ENCODE results near the gene C15orf40.

C15orf40 gene

GRCh38 chr15:82999905-83000671 lies 11.4 kb downstream of the C15orf40 start:
- no peaks in the 10 kb centered on the region for H3K9me3 ChIP-seq
- H3K36me3 ChIP-seq: peaks cover 4% of the 10 kb centered on the region
- DNase-seq: peak; percentile 28
- no peaks in the 10 kb centered on the region; the same call in 1 of the 2 replicates for H3K27me3 ChIP-seq
- peak overlapping the region; percentile 56 for H3K4me3 ChIP-seq (ENCODE audit: low read depth, low read length)
- H3K4me1 ChIP-seq: no peaks in the 10 kb centered on the region; the same call in 1 of the 2 replicates
- TF ChIP-seq, protein P1, sequence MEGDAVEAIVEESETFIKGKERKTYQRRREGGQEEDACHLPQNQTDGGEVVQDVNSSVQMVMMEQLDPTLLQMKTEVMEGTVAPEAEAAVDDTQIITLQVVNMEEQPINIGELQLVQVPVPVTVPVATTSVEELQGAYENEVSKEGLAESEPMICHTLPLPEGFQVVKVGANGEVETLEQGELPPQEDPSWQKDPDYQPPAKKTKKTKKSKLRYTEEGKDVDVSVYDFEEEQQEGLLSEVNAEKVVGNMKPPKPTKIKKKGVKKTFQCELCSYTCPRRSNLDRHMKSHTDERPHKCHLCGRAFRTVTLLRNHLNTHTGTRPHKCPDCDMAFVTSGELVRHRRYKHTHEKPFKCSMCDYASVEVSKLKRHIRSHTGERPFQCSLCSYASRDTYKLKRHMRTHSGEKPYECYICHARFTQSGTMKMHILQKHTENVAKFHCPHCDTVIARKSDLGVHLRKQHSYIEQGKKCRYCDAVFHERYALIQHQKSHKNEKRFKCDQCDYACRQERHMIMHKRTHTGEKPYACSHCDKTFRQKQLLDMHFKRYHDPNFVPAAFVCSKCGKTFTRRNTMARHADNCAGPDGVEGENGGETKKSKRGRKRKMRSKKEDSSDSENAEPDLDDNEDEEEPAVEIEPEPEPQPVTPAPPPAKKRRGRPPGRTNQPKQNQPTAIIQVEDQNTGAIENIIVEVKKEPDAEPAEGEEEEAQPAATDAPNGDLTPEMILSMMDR (IDR thresholded peaks at IDR 0.05; ENCODE audit: low read depth, low read length): peak; percentile 73

- DNase-seq: no peak
- Histone ChIP-seq H3K9me3 (no peaks in the 10 kb centered on the region), H3K27me3 (no peaks in the 10 kb centered on the region; the same call in 1 of the 2 replicates), H3K4me1 (no peaks in the 10 kb centered on the region; the same call in 1 of the 2 replicates), H3K36me3 (no peaks in the 10 kb centered on the region), H3K4me3 (ENCODE audit: low read depth, low read length) (no peak overlapping the region)
- TF ChIP-seq, protein P1 (IDR thresholded peaks at IDR 0.05; ENCODE audit: low read depth, low read length): no peak
Observed at GRCh38 chr15:82999426-82999825, 12.0 kb downstream of the C15orf40 start.

DNA sequence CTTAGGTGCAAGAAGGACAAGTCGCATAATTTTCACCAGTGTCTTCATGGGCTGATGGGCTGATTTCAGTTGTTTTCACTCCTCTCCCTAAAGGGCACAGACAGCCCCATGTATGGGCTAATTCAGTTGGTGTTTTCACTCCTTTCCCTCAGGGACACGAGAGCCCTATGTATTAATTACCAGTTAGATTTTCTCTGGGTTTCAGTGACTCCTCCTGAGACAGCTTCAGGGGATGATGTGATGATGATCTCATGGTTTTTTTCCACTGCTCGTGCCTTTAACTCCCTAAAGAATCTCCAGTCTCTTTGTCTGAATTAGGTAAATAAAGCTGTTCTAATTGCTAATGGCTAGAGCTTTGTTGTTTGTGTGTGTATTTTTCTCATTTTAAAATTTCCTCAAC lies 15.5 kb downstream of the C15orf40 start:
- TF ChIP-seq, protein P1 (IDR thresholded peaks at IDR 0.05; ENCODE audit: low read depth, low read length): no peak
- DNase-seq: no peak
- peaks cover 6% of the 10 kb centered on the region for H3K36me3 ChIP-seq
- H3K4me1 ChIP-seq: no peaks in the 10 kb centered on the region; the same call in 1 of the 2 replicates
- H3K9me3 ChIP-seq: no peaks in the 10 kb centered on the region
- H3K4me3 ChIP-seq (ENCODE audit: low read depth, low read length): no peak overlapping the region
- no peaks in the 10 kb centered on the region; the same call in 1 of the 2 replicates for H3K27me3 ChIP-seq

DNA sequence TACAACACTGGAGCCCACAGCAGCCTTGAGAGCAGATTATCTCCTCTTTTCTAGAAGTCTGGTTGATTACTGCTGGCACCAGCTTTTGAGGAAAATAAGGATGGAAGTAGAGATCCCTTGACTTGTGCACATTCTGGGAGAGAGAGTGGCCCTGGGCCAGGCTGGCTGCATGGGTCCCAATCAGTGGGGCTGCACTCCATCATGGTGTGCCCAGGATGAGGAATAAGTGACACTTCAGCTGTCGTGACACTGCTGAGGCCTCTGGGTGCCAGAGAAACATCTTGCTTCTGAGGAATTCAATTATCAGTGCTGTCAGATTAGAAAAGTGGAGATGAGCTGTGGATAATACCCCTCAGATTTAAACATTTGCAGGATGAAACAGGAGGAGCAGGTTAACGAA lies 16.4 kb downstream of the C15orf40 start:
- TF ChIP-seq, protein P1 (IDR thresholded peaks at IDR 0.05; ENCODE audit: low read depth, low read length): no peak
- Histone ChIP-seq H3K36me3 (peaks cover 10% of the 10 kb centered on the region), H3K4me1 (no peaks in the 10 kb centered on the region; the same call in 1 of the 2 replicates), H3K4me3 (ENCODE audit: low read depth, low read length) (no peak overlapping the region), H3K27me3 (no peaks in the 10 kb centered on the region; the same call in 1 of the 2 replicates), H3K9me3 (no peaks in the 10 kb centered on the region)
- DNase-seq: no peak

DNA sequence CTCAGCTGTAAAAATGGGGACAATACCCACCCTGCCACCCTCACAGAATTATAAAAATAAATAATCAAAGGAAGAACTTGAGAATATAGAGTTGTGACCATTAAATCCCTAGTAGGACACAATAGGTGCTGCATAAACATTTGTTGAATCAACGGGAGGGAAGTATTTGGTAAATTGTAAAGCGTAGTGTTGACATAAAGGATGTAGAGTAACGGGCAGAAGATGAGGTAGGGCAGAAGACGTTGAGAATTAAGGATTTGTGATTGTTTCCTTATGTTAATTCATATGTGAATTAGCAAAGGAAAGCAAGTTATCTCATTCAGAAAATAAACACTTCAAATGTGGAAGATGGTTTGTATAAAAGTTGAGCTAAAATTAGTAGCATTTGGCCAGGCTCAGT lies 18.3 kb downstream of the C15orf40 start:
- TF ChIP-seq, protein P1 (IDR thresholded peaks at IDR 0.05; ENCODE audit: low read depth, low read length): no peak
- Histone ChIP-seq H3K36me3 (peaks cover 23% of the 10 kb centered on the region), H3K9me3 (no peaks in the 10 kb centered on the region), H3K27me3 (no peaks in the 10 kb centered on the region), H3K4me1 (no peaks in the 10 kb centered on the region), H3K4me3 (ENCODE audit: low read depth, low read length) (no peak overlapping the region)
- DNase-seq: no peak

GRCh38 chr15:82992436-82992998 lies 18.9 kb downstream of the C15orf40 start:
- TF ChIP-seq, protein P1 (IDR thresholded peaks at IDR 0.05; ENCODE audit: low read depth, low read length): no peak
- Histone ChIP-seq H3K36me3 (peaks cover 24% of the 10 kb centered on the region), H3K4me1 (no peaks in the 10 kb centered on the region), H3K27me3 (no peaks in the 10 kb centered on the region), H3K9me3 (no peaks in the 10 kb centered on the region), H3K4me3 (ENCODE audit: low read depth, low read length) (no peak overlapping the region)
- DNase-seq: no peak
